HG02973 (cell line): ENCODE results near the gene ZBTB45.
"Not testable (repeated sequence)": the region's sequence is repeated elsewhere in the genome, so short reads cannot be mapped to it uniquely, and the experiment has no call there.

Source experiments
- ATAC-seq: cut with Tn5 transposase; IDR thresholded peaks from one replicate; pipeline ENCODE4 v1.9.1; 2021; ENCODE audit warnings: moderate library complexity; ENCODE audit not compliant: unreplicated experiment

ZBTB45 gene

DNA sequence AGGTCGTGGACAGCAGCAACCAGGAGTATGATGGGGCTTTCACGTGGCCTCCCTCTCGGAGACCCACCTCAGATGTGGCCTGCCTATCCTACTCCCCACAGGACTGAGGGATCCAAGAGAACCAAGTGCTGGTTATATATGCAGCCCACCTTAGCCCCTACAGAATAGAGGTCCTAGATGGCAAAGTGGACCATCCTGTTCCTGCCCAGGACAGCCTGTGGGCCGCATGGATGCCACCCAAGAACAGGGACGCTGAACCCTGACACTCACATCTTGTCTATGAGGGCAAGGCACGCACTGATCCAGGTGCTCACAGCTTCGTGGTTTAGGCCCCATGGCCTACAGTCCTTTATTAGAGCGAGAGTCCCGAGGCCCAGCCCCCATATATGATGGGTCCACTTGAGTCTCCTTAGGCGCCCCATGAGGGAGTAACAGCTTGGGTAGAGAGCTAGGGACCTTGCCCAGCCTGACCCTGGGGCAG lies 6.4 kb downstream of the ZBTB45 start:
- no peak for ATAC-seq

DNA sequence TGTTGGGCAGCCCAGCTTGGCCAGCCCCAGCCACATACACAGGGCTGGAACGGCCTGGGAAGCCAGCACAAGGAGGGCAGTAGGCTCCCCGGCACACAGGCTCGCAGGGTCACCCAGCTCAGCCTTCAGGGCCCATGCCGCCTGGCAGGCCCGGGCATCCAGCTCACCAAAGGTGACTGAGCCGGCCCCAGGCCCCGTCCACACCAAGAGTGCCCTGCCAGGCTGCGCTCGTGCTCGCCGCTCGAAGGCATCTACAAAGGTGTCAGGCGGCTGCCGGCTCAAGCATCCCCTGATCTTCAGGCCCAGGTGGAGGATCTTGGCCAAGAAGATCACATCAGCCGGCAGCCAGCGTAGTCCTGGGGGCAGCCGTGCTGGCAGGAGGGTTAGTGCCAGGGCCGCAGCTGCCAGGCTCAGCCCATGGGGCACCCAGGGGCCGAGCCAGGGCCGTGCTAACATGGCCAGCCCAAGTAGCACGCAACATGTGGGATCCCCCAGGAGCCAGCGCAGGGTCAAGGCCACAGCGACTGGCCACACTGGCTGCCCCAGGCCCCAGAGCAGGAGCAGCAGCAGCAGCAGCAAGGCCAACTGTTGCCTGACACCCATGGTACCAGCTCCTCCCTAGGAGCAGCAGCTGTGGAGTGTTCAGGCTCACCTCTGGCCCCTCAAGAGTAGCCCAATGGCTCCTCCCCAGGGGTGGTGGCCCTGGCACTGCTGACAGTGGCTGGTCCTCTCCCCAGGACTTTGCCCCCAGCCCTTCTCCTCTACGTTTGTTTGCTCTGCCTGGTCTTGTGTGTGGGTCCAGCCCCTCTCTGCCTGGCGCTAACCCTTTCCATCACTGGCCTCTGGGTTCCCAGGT lies 8.0 kb downstream of the ZBTB45 start, which contains the start of gene SLC27A5:
Gene SLC27A5 (minus strand): TSS at position 640 of the 856 bp plus-strand sequence. CDS start 37 bp downstream, at position 603.
- ATAC-seq = no peak

DNA sequence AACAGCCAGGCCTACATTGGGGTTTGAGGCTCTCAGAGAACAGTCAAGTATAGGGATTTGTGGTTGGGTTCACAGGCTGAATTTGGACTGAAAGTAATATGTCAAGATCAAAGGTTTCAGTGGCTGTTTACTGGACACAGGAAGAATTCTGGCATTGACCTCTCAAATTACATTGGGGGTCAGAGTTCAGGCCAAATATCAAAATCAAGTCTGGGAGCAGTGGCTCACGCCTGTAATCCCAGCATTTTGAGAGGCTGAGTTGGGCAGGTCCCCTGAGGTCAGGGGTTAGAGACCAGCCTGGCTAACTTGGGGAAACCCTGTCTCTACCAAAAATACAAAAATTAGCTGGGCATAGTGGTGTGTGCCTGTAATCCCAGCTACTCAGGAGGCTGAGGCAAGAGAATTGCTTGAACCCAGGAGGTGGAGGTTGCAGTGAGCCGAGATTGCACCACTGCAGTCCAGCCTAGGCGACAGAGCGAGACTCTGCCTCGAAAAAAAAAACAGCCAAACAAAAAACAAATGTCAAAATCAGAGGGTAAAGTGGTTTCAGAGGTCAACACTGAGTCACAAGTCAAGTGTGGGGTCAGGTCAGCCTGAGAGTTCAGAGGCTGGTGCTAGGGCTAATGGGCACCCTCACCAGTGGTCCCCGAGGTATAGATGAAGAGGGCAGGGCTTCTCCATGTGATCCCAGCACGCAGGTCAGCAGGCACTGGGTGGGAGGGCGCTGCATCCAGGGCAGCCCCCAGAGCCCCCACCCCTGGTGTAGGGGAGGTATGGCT lies 9.3 kb downstream of the ZBTB45 start:
- ATAC-seq = no peak

DNA sequence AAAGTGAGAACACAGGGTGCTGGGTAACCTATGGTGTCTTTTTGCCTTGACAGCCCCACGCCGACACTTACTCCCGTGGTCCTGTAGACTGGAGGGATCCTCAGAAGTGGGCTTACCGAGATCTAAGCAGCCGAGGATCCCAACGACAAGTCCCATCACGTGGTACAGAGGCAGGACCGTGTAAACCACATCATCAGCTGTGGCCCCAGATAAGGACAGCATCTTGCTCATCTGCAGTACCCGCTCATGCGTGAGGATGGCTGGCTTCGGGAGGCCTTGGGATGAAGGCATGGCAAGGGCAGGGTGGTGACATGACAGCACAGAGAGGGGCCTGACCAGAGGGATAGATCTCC lies 9.9 kb downstream of the ZBTB45 start:
- no peak for ATAC-seq

DNA sequence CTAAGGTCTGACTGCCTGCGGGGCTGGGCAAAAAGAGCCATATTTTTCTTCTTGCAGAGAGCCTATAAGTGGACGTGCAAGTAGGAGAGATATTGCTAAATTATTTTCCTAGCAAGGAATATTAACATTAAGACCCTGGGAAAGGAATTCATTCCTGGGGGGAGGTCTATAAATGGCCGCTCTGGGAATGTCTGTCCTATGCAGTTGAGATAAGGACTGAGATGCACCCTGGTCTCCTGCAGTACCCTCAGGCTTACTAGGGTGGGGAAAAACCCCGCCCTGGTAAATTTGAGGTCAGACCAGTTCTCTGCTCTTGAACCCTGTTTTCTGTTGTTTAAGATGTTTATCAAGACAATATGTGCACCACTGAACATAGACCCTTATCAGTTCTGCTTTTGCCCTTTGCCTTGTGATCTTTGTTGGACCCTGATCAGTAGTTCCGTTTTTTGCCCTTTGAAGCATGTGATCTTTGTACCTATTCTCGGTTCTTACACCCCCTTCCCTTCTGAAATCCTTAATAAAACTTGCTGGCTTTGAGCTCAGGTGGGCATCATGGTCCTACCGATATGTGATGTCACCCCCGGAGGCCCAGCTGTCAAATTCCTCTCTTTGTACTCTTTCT lies 11.9 kb downstream of the ZBTB45 start:
- ATAC-seq = not testable (repeated sequence)

DNA sequence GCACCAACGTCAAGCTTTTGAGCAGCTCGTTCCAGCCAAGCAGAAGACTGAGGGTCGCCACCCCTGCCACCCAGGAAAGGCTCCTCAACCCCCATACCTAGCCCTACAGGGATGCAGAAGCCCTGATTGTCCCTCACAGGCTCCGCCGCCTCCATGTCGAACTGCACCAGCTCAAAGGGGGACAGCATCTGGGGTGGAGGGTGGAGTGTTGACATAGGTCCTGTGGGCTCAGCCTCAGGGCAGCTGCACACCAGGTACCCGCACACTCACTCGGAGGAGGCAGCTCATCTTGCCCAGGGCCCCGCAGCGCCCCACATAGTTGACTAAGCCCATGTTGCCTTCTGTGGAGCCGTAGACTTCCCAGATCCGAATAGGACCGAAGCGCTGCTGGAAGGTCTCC lies 19.4 kb downstream of the ZBTB45 start:
- no peak for ATAC-seq

DNA sequence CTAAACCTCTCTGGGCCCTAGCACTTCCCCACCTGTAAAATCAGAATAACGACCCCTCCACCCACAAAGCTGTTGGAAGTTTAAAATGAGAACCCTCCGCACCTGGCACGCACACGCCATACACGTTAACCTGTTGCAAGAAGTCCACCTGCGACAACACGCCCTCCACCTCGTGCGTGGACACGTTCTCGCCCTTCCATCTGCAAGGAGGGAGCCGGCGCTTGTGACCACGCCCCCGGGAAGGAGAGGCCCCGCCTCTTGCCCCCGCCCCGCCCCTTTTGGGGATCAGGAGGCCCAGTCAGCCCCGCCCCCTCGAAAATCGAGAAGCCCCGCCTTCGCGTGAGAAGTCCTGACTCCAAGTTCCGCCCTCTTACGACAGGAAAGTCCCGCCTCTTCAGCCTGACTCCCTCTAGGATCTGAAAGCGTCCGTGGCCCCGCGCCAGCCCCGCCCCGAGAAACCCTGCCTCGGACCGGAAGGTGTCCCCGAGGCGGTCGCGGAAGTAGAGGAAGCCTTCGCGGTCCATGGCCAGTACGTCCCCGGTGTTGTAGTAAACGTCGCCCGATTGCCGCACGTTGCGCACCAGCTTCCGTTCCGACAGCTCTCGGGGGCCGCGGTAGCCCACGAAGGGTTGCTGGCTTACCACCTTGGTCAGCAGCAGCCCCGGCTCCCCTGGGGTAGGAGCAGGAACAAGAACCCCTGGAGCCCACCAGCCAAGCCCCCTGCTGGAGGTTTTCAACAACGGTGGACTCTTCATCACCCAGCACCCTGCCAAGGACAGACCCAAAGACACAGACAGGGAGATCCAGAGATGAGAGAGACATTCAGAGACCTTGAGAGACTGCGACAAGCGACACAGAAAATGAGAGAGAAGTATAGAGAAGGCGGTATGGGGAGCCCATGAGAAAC lies 20.3 kb downstream of the ZBTB45 start:
- ATAC-seq = peak; percentile 85

DNA sequence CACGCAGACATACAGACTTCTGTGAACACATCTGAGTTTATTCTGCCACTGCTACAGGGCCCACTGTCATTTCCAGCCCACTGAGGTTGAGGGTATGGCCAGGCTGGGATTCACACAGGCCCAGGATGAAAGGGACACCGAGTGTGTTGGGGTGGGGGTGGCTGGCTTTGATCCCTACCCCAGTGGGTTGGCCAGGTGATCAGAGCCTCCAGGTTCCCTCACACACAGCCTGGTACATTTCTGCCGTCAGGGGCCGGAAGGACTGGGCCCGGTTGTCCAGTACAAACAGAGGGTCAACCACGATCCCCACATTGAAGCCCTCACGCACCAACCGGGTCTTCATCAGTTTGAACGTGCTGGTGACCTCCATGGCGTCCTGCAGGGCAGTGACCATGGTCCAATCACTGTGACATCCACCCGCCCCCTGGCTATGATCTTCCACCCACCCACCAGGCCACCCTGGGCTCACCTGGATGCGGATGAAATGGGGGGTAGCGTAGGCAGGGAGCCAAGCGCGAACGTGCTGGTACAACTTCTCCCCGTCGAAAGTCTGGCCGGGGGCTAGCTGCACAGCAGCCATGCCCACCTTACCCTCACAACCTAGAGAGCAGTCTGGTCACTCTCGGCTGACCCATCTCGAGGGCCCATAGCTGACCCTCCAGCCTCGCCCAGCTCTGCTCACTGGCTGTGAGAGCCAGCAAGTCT lies 21.1 kb downstream of the ZBTB45 start:
- no peak for ATAC-seq

DNA sequence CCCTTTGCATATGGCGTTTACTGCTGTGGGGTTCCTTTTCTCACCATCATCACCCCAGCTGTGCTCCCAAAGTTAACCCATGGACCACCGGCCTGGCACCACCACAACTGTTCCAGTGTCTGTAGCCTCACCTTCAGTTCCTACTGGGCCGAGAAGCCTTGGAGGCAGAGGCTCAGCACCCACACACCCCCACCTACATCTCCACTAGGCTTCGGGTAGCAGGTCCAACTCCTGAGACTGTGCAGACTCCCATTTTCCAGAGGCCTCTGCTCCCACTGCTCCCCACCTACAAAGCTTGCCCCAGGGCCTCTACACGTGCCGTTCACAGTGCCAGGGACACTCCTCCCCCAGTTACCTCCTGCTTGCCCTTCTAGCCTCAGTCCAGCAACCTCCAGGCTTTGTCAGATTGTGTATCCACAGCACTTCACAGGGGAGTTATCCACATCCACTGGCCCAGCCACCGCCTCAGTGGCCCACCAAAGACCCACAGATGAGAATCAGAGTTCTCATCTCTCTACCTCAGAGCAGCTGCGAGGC lies 21.9 kb downstream of the ZBTB45 start:
- no peak for ATAC-seq

DNA sequence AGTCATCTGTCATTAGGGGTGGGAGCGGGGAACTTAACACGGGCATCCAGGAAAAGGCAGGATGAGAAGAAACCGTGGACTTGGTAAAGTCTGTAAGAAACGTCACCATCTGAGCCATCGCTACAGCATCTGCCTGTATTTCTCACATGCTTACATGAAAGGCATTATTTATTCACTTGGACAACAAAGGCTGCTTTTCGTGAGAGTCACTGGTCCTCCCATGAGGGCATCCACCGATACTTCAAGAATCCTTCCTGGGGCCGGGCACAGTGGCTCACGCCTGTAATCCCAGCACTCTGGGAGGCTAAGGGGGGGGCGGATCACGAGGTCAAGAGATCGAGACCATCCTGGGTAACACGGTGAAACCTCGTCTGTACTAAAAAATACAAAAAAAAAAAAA lies 27.3 kb downstream of the ZBTB45 start:
- no peak for ATAC-seq

DNA sequence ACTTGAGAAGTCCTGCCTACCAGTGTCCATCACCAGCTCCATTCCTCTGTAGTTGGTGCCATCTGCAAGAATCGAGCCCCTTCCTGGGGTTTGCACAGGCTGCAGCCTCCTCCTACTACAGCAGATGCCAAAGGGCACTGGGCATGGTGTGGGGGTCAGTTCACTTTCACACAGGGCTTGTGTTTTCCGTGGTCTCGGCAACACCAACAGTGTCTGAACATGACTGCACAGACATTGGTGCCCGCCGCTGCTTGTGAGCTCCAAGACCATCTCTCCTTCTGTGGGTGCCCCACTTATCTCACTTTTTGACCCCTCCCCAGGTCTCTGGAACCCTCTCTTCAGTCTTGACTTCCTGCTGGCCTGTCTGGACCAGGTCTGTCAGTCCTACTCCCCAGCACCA lies 28.2 kb downstream of the ZBTB45 start:
- no peak for ATAC-seq

DNA sequence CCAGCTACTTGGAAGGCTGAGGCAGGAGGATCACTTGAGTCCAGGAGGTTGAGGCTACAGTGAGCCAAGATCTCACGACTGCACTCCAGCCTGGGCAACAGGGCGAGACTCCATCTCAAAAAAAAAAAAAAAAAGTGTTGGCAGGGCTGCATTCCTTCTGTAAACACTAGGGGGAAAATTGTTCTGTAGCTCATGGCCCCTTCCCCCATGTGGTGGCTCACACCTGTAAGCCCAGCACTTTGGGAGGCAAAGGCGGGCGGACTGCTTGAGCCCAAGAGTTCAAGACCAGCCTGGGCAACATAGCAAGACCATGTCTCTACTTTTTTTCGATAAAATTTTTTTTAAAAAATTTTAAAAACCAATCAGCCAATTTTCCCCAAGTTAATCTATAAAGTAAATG lies 35.3 kb downstream of the ZBTB45 start:
- ATAC-seq = not testable (repeated sequence)

DNA sequence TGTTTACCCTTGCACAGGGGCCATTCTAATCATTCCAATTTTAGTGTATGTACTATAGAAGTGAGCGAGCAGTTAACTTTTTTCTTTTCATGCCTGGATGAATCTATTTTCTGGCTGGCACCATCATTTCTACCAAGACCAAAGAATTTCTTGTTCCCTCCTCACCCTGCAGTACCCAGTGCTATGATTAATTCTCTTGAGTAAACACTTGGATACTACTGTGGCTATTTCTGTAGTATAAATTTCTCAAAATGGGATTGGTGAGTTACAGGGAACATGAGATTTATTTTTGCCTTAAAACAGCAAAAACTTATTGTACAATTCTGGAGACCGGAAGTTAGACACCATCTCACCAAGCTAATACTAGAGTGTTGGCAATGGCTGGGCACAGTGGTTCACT lies 35.8 kb downstream of the ZBTB45 start:
- ATAC-seq = no peak

DNA sequence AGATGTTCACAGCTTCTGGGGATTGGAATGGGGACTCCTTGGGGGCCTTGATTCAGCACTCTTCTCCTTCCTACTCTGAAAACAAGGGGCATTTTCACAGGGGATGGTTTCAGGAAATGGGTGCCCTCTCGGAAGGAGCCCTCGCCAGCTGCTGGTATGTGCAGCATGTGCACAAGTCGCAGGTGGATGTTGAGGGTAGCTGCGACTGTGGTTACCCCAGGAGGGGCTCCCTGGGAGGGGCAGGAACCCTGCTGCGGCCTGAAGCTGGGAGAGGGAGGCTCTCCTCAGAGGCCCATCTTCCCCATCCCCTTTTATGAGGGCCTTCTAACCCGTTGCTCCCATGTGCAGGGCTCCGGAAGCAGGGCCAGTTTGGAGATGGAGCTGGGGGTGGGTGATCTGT lies 37.2 kb downstream of the ZBTB45 start:
- no peak for ATAC-seq

DNA sequence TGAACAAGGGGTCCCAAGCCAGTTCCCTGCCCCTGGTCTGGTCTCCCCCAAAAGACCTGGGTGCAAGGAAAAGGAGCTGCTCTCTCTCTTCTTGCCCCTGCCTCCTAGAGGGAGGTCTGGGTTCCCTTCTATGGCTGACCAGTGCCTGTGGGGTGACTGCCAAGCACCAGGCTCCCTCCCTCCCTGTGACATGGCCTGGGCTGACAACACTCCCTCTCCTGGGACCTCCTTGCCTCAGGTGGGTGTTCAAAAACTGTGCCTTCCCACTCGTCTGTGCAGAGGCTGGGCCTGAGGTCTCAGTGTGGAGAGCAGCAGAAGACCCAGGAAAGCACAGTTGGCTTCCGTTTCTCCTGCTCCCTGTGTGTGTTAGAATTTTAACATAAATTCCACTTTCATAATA lies 38.8 kb downstream of the ZBTB45 start:
- ATAC-seq = no peak

DNA sequence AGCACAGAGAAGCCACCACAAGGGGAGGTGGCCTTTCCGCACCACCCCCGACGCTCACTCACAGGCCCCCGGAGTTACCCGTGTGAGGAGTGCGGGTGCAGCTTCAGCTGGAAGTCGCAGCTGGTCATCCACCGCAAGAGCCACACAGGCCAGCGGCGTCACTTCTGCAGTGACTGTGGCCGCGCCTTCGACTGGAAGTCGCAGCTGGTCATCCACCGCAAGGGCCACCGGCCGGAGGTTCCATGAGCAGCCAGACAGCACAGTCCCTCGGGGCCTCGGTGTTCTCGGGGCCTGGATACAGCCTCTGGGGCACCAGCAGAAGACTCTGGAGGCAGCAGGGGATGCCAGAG lies 39.2 kb downstream of the ZBTB45 start:
- no peak for ATAC-seq

DNA sequence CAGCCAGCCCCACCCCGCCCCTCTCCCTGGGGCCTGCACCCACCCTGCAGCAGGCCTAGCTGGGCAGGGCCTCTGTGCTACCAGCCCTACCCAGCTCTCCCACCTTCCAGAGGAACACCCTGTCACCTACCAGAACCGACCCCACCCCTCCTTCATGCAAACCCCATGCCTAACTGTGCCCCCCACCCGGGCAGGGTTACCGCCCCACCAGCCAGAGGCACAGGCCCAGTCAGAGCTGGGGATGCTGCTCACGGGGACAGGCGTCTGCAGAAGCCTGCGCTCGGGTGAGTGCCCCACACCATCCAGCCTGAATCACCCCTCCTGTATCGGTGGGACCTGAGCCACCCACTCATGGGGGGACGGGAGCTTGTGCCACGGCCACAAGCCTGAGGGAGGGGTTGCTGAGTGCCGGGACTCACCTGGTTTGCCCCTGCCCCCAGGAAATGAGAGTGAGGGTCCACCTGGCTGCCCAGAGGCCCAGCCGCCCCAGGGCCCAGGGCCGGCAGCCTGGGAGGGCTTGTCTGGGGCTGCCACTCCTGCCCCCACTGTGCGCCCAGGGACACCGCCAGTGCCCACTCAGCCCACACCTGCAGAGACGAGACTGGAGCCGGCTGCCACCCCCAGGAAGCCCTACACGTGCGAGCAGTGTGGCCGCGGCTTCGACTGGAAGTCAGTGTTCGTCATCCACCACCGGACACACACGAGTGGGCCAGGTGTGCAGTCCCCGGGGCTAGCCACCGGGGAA lies 39.7 kb downstream of the ZBTB45 start:
- no peak for ATAC-seq

DNA sequence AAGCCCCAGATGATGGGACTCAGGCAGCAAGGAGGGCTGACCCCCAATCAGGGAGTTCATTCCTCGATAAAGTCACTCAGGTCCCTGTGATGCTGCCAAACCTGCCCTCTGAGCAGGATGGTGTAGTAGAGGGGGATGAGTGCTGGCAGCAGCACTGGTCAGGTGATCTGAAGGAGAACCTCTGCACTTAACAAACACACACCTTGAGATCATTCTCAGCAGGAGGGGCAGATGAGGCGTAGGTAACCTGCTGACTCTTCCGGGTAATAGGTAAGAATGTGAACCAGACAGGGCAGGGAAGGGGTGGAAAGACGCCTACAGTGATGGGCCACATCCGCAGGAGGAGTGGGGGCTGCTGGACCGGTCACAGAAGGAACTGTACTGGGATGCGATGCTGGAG lies 40.3 kb downstream of the ZBTB45 start:
- no peak for ATAC-seq

DNA sequence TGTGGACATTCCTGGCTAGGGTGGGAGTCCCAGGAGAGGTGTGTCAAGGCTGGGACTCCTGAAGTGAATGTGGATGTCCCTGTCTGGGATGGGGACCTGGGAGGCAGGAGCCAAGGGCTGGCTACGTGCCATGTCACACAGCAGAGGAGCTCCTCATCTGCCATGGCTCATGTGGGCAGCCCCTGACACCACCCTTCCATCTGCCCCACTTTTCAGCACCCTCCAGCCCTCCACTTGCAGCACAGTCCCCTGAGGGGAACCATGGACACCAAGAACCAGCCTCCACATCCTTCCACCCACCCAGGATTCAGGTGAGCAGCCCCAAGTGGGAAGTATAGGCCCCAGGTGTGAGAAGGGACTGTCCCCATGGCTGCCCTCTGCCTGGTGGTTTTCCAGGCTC lies 41.7 kb downstream of the ZBTB45 start:
- no peak for ATAC-seq
